GM19351 (cell line): ENCODE results near the gene KRT78.
"Not testable (repeated sequence)": the region's sequence is repeated elsewhere in the genome, so short reads cannot be mapped to it uniquely, and the experiment has no call there.

Experiments
- ATAC-seq: cut with Tn5 transposase; IDR thresholded peaks from one replicate; pipeline ENCODE4 v1.9.1; 2021; ENCODE audit warnings: mild to moderate bottlenecking, moderate library complexity; ENCODE audit not compliant: unreplicated experiment

The KRT78 gene

DNA sequence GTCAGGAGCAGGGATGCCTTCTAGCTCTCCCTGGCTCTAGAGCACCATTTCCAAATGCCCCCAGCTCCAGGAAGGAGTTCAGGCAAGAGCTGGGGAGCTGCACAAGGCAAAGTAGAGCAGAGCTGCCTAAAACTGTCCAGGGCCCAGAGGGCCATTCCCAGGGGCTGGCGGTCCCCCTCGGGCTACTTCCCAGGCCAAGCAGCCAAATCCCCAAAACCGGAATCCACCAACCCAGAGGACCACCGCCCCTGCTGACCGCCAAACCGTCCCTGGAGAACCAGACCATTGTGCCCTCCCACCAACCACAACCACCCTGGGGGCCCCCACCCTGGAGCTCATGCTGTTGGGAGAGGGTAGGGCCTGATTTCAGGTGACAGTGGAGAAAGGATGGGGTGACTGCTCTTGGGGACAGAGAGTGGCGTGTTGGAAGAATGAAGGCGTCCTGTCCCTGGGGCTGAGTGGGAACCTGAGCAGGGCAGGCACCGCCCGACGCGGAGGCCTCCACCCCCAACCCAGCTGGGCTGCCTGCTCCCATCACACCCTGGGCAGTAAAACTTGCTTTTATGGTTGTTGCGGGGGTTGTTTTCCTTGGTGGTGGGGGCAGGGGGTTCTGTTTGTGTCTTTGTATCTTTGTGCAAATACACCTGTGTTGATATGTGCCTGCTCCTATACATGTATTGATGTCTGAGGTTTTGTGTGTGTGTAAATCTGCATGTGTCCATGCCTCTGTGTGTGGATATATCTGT is 24.0 kb upstream of the KRT78 start:
- no peak for ATAC-seq

DNA sequence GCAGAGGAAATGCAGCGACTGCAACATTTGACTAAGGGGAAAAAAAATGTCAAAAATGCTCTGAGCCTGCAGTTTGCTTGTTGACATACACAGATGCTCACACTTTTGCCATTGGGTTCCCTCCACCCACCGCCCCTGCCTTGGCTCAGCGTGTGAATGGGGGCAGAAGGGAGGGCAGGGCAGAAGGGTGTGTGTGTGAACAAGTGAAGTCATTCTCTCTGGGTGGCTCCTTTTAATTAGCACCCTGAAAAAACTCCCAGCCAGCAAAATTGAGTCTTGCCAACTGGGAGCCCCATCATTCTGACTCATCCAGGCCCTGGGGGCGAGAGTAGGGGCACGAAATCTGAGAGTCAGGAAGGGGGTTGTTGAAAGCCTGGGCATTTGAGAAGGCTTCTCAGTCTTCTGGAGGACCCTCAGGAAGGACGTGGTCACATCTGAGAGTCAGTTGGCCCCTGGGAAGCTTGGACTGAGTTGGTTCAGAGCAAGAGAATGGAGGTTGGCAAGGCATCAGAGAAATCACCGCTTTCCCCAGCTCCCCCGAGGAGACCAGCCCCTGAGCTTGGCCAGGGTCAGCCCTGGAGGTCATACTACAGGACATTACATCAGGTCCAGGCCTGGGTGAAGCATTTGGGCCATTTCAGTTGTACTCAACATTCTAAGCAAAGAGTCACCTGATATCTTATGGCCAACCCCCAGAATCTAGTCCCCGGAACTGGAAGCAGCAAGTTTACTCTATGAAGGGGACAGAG is 22.7 kb upstream of the KRT78 start:
- no peak for ATAC-seq

DNA sequence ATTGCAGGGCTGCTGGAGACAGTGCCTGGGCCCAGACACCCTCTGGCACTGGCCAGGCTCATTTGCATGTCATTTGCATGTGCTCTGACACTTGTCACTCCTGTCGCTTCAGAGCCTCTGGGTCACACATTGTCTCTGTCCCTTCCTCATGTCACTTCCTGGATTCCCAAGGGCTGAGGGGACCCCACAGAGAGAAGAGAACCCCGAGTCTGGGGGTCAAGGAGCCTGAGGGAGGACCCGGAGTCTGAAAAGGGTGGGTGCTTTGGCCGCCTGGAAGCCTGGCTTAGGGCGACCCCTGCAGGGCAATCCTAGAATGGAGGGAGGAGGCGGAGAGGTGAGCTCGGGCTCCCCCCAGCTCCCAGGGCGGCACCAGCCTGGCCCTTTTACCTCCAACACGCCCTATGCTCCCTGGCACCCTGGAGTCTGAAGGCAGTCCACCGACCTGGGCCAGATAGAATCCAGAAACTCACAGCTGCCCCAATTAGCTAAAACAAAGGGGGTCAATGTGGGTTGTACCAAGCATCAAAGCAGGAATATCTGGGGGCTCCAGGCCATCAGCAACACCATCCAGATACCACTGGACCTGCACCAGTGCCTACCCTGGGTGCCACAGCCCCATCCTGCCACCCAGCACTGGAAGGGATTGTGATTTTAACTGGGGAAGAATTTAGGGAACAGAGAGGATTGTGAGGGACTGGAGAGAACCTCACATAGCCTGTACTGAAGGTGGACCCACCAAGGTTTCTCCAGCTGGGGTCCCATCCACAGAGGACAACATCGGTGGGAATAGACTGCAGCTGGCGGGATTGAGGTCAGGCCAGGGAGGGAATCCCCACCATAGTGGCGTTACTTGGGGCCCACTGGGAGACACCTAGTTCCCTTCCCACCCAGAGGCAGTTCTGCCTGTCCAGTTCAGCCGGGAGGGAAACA is 21.8 kb upstream of the KRT78 start:
- peak; percentile 66 for ATAC-seq

DNA sequence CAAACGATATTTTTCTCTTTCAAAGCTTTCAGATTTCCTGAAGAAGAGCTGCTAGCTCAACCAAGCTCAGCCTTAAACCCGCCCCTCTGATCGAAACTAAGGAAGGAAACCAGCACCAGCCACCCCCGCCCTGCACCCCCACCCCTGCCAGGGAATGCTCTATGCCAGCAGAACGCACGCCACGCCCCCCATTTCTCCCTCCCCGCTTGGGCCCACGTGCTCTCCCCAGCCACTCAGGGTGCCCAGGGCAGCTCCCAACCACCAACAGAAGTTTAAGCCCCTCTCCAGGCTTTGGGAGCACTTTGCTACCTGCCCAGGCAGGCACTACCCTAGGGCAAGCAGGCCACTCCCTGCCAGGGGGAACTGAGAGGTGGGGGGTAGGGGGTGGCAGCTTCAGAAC is 18.8 kb upstream of the KRT78 start:
- no peak for ATAC-seq

DNA sequence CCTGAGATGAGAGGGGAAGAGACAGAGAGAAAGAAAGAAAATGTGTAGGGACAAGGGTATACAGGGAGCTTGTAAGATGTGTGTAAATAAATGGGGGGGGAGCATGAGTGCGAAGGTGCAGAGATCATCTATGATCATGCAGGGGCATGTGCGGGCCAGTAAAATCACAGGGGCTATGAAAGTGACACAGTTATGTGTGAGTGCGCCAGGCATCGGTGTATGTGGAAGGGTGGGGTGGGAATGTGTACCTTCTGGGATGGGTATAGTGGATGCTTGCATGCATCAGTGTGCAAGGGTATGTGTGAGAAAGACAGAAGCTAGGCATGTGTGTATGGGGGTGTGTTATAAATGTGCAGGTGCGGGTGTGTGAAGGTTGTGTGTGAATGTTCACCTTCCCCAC is 18.4 kb upstream of the KRT78 start:
- ATAC-seq: no peak

DNA sequence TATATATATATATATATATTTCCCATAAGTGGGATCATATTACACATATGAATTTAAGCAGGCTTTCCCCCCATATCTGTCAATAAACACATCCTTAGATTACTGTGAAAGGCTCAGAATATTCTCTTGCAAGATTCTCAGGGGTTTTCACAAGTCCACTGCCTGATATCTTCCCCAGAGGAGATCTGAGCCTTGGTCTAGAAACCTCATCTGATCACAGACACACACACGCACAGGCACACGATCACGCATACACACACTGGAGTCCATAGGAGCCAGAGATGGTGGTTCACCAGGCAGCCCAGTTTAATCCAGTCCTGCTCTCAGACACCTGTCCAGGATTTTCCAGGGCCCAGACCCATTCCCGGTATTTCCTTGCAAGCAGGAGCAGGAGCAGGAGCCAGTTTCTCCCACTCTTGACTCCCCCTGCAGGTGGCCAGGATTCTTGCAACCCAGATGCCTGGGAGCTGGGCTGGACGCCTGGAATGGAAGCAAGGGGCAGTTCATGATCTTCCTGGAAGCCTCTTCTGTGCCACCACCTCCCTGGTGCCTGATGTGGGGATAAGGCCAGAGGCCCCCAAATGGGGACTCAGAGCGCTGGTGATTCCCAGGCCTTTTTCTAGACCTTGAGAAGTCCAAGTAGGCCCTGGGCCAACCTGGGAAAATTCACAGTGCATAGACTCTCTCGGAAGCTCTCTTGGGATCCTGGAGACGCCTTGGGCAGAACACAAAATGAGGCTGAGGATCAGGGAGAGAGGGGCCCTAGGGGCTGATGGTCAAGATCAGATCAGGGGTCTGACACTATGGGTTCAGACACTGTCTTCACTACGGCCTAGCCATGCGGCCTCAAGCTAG is 16.5 kb upstream of the KRT78 start:
- no peak for ATAC-seq

DNA sequence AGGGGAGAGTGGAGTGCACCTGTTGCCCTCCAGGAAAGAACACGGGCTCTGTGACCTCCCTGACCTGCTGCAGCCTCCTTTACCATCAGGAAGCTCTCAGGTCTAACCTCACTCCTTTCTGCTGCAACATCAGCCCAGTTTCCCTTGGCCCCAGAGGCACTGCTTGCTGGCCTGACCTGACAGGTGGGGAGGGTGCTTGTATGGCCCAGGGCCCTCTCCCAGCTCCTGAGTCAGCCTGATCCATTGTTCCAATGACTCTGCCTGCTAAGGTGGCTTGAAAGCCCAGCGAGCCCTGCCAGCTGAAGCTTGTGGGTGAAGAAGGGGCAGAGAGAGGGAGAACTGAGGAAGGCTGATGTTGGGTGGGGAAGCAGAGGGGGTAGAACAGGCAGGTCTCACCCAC is 13.2 kb upstream of the KRT78 start:
- no peak for ATAC-seq

DNA sequence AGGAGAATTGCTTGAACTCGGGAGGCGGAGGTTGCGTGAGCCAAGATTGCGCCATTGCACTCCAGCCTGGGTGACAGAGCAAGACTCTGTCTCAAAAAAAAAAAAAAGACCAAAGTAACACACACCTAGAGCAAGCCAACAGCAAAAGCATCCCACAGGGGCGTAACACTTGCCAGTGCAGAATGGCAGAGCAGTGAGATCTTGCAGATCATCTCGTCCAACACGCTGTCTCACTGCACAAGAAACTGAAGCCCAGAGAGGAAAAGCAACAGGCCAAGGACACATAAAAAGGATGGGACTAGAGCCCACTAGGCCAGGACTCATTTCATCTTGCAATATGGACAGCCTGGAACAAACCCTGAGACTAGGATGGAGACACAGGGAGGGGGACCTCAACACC is 12.7 kb upstream of the KRT78 start:
- ATAC-seq: no peak

DNA sequence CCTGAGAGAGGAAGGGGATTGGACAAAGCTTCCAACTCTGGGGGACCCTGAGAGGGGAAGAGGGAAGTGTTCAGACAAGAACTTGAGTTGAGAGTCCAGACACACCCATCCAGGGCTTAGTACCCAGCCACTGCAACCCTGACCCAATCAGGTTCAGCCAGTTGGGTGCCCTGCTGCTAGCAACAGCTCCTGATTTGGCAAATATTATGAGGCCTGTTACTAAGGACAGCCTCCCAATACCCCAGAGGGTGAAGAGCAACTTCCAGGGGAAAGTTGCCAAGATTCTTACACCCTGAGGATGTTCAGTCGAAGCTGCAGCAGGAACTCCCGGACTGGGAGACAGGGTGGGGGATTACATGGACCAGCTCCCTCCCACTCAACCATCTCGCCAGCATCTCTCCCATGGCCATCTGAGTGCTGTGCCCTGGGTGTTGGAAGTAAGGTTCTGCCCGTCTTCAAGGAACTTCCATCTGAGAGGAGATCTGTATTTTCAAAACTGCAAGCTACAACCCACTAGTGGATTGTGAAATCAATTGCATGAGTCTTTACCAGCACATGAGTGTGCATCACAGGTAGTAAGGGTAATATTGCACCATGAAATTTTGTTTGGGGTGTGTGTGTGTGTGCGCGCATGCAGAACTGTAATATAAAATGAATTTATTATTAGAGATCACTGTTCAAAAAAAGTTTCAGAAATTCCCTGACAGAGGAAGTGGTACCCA is 11.5 kb upstream of the KRT78 start:
- no peak for ATAC-seq

DNA sequence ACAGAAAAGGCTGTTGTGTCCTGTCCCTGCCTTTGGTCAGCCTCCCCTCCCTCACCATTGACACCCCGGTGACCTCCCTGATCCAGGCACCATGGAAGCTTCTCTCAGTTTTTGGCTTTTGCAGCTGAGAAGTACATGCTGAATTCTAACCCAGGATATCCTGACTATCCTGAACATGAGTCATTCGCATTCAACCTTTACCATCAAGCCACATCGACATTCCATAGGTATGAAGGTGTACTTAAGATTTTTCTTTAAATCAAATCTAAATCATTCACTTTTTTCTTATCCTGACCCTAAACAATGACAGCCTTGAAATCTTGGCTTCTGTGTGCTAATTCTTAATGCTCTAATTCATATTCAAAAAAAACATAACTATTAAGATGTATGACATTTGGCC is 8.7 kb upstream of the KRT78 start:
- no peak for ATAC-seq

DNA sequence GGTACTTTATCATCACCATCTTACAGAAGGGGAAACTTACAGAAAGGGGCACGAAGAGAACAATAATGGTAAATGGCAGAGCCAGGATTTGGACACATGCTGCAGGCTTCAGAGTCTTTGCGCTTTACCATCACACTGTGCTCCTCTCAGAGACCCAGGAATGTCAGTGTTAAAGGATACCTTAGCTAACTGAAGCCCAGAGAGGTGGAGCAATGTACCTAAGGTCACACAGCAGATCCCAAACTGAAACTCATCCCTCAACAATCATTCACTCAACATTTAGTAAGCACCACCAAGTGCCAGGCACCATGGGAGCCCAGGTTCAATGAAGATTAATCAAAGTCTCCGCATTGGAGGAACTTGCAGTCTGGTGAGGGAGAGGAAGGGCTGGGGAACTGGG is 8.0 kb upstream of the KRT78 start:
- ATAC-seq: no peak

DNA sequence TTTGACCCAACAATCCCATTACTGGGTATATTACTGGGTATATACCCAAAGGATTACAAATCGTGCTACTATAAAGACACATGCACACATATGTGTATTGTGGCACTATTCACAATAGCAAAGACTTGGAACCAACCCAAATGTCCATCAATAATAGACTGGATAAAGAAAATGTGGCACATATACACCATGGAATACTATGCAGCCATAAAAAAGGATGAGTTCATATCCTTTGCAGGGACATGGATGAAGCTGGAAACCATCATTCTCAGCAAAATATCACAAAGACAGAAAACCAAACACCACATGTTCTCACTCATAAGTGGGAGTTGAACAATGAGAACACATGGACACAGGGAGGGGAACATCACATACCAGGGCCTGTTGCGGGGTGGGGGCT is 7.3 kb upstream of the KRT78 start:
- ATAC-seq: not testable (repeated sequence)

DNA sequence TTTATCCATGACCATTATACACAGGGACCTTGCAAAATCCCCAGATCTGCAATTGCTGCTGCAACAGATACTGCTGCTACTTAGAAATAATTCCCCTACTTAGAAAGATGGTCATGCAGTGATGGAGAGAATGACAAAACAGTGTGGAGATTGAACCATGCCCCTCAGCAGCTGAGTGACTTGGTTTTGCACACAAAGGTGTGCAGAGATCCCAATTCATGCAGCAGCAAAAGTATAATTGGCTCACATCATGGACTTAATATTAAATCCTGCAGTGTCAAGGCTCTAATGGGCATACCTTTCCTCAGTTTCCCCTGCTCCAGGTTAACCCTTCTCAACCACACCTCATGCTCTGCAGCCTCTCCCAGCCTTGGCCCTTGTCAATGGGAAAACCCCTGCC is 3.0 kb upstream of the KRT78 start:
- no peak for ATAC-seq

DNA sequence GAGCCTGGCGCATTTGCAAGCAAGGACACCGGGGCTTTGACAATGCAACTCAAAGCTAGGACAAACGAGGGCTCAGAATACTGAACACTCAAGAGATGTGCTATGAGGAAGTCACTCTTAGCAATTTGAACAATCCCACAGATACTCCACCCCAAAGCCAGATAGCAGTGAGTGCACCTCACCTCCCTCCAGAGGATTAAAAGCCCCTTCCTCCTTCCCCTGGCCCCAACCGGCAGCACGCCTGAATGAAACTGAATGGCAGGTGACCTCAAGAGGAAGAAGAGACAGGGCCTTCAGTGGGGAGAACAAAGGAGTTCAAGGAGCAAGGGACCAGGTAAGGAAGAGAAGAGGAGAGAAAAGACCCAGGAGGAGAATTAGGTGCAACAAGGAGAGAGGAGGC is 1.9 kb upstream of the KRT78 start:
- no peak for ATAC-seq

DNA sequence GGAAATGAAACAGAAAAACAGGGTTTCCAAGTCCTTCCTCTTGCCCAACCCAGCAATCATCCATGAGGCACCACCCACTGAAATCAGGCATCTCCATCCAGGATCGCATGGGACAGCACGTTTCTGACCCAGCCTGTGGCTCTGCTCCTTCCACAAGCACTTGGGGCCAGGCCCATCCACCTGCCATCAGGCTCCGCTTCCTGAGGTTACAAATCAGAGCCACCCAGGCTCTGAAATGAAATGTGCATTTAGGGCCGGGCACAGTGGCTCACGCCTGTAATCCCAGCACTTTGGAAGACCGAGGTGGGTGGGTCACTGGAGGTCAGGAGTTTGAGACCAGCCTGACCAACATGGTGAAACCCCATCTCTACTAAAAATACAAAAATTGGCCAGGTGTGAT is 717 bp upstream of the KRT78 start:
- ATAC-seq: no peak

DNA sequence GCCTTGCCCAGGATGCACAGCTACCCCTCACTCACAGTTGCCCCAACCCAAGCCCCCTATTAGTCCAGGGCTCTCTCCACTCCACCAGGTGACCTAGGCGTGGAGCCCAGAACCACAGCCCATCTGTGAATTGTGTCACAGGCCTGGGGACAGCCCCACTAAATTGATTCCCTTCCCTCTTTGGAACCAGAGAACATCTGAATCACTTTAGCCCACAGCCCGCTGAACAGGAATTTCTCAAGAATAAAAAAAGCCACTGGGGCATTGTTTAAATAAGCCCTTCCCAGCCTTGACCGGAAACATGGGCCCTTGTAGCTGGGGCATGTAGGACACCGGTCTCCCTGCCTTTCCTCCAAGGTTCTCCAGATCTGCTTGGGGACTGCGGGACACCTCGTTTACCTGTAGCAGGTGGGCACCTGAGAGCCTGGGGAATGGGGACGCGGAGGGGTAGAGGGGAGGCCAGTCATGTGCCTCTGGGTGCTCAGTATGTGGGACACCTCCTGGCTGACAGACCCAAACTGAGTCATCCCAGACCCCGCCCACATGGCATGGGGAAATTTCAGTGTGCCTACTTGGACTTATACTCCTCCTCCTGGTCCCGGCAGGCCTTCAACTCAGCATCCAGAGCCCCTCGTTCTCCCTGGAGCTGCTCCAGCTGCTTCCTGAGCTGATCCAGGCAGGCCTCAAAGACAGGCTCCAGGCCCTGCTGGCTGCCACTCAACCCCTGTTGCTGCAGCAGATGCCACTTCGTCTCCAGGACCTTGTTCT is 1.3 kb downstream of the KRT78 start:
- ATAC-seq: no peak

DNA sequence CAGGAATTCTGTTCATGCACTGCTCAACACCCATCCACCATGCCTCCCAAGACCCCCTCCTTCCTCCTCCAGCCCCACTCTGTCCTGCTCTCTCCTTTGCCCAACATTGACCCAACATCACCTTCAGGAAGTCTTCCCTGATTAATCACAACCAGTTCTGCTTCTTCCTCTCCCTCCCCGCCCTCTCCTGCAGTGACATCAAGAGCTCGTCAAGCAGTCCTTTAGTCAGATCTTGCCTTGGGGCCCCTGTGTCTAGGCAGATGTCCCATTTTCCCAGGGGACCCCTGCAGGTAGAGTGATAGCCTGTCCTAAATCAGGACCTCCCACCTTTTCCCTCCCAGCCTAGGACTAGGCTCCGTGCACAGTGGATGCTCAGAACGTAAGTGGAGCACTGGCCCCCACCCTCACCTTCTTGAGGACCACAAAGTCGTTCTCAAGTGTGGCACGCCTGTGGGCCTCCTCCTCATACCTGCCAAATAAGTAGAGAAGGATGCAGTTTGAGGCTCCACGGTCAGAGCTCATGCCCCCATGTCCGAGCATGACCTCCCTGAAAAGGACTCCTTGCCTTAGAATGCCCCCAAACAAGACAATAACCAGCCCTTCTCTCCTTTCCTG is 2.3 kb downstream of the KRT78 start:
- no peak for ATAC-seq

DNA sequence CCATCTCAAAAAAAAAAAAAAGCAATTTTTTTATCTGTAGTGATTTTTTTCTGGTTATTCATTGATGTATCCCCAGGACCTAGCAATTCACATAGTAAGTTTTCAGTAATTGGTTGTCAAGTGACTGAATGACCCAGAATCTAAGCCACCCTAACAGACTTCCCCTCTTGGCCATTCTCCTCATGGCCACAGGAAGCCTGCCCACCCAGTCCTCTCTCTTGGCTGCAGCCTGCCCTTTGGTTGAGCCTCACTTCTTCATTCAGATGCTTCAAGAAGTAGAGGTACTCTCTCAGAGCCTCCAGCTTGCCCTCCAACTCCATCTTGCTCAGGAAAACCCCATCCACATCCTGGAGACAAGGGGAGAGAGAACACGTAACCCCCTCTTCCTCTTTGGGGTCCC is 2.8 kb downstream of the KRT78 start:
- no peak for ATAC-seq

DNA sequence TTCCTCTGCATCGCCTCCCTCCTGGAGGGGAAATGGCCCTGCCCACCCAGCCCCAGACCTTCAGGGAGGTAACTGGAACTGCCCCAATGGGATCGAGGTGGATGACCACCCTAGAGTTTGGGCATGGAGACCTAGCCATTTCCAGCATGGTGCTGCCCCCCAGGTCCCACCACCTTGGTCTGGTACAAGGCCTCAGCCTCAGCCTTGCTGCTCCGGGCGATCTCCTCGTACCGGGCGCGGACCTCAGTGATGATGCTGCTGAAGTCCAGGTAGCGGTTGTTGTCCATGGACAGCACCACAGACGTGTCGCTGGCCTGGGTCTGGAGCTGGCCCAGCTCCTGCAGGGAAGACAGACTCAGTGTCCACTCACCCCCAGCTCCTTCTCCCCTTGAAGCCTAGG is 4.4 kb downstream of the KRT78 start:
- no peak for ATAC-seq
